G401 (cell line): Measurements from ENCODE around the gene TAMALIN. TPM values are rescaled to one million over a fixed set of nuclear protein-coding genes. Genes with fewer than 3 reads are reported as not detected.

Source experiments
- DNase-seq: peaks from one replicate; pipeline ENCODE4 v3.0.0-alpha.2; 2015; ENCODE audit warnings: low spot score
- in situ Hi-C: cut with HindIII; loops from 2 replicates; pipeline ENCODE4 v1.10.0; 2016; ENCODE audit warnings: low sequenced_read_pairs, mixed read lengths
- total RNA-seq: library from RNA; depleted of rRNA; stranded (reverse); fragments of >200 nt; shearing (Covaris generic); gene quantifications from 2 replicates; pipeline ENCODE4 v1.2.3, GENCODE V29; 2014; rRNA removed

The TAMALIN gene
- total RNA-seq, 1 experiment from 2014 or later = 33.3 TPM

DNA sequence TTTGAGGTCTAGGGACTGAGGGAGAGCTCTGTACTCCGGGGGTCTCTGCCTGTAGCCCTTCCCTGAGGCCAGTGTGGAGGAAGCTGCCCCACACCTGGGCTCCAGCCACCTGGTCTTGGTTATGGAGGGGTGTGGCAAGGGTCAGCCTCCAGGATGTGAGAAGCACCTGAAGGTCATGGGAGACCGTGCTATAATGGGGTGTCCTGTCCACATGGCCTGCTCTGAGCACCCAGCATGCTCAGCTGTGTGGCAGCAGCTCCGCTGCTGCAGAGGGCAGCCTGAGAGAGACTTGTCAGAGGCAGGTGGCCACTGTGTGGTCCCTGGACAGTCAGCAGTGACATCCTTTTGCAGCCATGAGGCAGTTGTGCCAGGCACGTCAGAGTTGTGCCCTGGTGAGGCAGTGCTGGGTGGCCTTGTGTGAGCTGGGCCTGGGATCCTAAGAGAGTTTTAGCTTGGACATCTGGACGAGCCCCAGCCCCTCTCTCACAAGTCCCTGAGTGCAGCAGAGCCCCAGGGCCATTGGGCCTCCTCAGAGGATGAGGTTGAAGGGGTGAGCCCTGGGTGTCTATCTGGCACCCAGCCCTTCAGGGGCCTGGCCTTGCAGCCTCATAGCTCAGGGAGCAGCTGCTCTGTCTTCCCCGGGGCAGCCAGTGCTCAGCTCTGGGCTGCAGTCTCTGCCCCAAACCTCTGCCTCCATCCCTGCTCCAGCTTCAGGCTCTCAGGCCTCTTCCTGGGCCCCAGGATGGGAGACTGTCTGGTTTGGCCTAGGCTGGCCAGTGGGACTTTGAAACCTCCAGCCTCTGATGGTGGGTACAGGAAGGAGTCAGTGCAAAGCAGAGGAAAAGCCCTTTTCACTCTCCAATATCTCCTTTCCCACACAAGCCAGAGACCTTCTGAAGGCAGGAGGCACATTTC is 55.7 kb downstream of the TAMALIN start:
- in situ Hi-C loops = no loop called here
- DNase-seq = no peak

DNA sequence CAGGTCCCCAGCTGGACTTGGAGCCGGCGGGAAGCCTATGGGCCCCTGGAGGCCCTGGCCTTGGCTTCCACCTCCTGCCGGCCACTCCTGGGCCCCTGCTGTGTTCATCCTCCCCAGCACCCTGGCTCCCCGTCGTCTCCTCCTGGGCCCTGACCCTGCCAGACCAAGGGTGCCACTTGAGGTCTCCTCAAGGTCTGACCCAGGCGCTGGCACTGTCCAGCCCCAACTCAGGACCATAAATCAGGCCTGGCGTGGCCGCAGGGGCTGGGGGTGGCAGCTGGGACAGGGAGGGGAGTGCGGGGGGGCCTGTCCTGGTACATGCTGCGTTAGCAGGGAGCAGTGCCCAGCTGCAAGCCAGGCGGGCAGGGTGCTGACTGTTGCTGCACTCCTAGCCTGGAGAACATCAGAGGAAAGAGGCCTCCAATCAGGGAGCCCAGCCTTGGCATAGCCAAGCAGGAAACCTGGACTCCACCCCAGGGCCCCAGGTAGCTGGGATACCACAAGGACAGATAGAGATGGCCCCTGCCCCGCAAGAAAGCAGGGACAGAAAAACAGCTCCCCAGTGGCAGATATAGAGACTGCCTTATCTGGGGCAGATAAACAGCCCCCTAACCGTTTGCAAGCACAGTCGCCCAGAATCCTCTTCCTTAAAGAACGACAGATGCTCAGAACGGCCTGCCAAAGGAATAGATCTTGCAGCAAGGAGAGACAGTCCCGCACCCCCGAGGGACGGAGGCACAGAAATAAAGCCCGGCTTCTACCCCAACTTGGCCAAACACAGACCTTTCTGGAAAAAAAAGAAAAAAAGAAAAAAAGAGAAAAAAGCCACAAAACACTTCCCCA is 56.6 kb downstream of the TAMALIN start:
- in situ Hi-C loops = no loop called here
- DNase-seq = peak; percentile 26

DNA sequence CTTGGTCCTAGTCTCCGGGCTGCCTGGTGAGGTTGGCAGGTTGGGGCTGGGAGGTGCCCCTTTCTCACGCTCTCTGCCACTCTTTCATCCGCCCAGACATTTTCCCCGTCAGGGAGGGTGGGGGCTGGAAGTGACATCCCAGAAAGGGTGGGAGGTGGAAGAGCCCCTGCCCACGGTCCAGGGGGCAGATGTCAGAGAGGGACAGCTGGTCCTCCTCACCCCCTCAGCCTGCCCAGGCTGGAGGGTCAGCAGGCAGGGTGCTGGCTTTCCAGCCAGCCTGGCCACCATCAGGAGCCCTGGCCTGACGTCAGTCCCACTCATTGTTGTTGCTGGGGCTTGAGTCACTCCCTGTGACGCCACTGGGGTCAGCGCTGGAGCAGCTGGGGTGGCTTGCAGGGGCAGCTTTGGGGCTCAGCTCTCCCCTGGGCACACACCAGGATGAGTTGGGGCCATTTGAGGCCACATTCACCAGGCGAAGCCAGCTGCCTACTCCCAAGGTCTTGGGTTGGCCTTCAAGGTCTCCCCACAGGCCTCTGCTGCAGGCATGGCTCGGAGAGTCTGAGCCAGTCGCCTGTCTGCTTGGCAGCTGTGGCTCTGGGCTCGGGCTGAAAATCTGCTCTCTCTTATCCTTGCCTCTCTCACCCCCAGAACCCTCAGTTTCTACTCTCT is 57.4 kb downstream of the TAMALIN start:
- no peak for DNase-seq
- in situ Hi-C loops = no loop called here

Other genes starting within 250 kb of the TAMALIN start
- gene FIGNL2, start 158.2 kb upstream of the TAMALIN start, total RNA-seq = 11.1 and 12.8 TPM in 2 replicates
- gene ANKRD33, start 118.8 kb upstream of the TAMALIN start, total RNA-seq = not detected in 2 replicates
- gene ACVRL1, start 99.4 kb upstream of the TAMALIN start, total RNA-seq = 1.8 and 2.9 TPM in 2 replicates
- 1.6 and 3.0 TPM in 2 replicates for gene ACVR1B, start 55.2 kb upstream of the TAMALIN start, total RNA-seq
- 9.8 and 16.5 TPM in 2 replicates for gene NR4A1, start 44.5 kb downstream of the TAMALIN start, total RNA-seq
- 54.7 and 72.2 TPM in 2 replicates for gene ATG101, start 63.0 kb downstream of the TAMALIN start, total RNA-seq
- not detected in 2 replicates for gene SMIM41, start 72.8 kb downstream of the TAMALIN start, total RNA-seq
- gene KRT80, start 185.1 kb downstream of the TAMALIN start, total RNA-seq = 0.37 and 0.44 TPM in 2 replicates
- 0.49 TPM in 1 of 2 replicates, not detected in the other for gene KRT7, start 226.3 kb downstream of the TAMALIN start, total RNA-seq